H9 (cell line): ENCODE measurements around the gene TMEM41A. TPM values are rescaled to one million over a fixed set of nuclear protein-coding genes. Genes with fewer than 3 reads are reported as not detected.

Source experiments
- DNase-seq: peaks from one replicate; pipeline ENCODE4 v3.0.0-alpha.2; 2017
- H2AFZ ChIP-seq: one replicate; pipeline ENCODE4 v1.6.1; 2013; ENCODE audit warnings: mild to moderate bottlenecking, low read length, control low read depth, moderate library complexity
- H2AK5ac ChIP-seq: 2 replicates; pipeline ENCODE4 v1.6.1; 2013; ENCODE audit warnings: low read length, control low read depth, mixed read lengths; ENCODE audit not compliant: insufficient read length
- H2BK120ac ChIP-seq: one replicate; pipeline ENCODE4 v1.6.1; 2013; ENCODE audit warnings: low read depth, mild to moderate bottlenecking, low read length, control low read depth, inconsistent platforms; ENCODE audit not compliant: poor library complexity, severe bottlenecking
- H2BK12ac ChIP-seq: 2 replicates; pipeline ENCODE4 v1.6.1; 2013; ENCODE audit warnings: low read length, control low read depth, mixed read lengths, low read depth; ENCODE audit not compliant: insufficient read length
- H2BK15ac ChIP-seq: 2 replicates; pipeline ENCODE4 v1.6.1; 2013; ENCODE audit warnings: low read depth, low read length, control low read depth
- H2BK20ac ChIP-seq: one replicate; pipeline ENCODE4 v1.6.1; 2013; ENCODE audit warnings: low read depth, mild to moderate bottlenecking, low read length, control low read depth, inconsistent platforms; ENCODE audit not compliant: poor library complexity, severe bottlenecking
- H2BK5ac ChIP-seq: 2 replicates; pipeline ENCODE4 v1.6.1; 2013; ENCODE audit warnings: low read length, control low read depth, mixed read lengths; ENCODE audit not compliant: insufficient read length
- H3K14ac ChIP-seq: 2 replicates; pipeline ENCODE4 v1.6.1; 2013; ENCODE audit warnings: low read length, control low read depth; ENCODE audit not compliant: insufficient read depth
- H3K18ac ChIP-seq: 2 replicates; pipeline ENCODE4 v1.6.1; 2013; ENCODE audit warnings: low read depth, mild to moderate bottlenecking, mixed read lengths, low read length, control low read depth; ENCODE audit not compliant: insufficient read length
- H3K23ac ChIP-seq: 2 replicates; pipeline ENCODE4 v1.6.1; 2013; ENCODE audit warnings: low read length, control low read depth, mixed read lengths, low read depth; ENCODE audit not compliant: insufficient read length
- H3K23me2 ChIP-seq: 2 replicates; pipeline ENCODE4 v1.6.1; 2013; ENCODE audit warnings: low read depth, mild to moderate bottlenecking, mixed read lengths, low read length, control low read depth; ENCODE audit not compliant: insufficient read length, poor library complexity, severe bottlenecking
- H3K27ac ChIP-seq: 2 replicates; pipeline ENCODE4 v1.5.1; 2013; ENCODE audit warnings: low read length, control low read depth, mixed read lengths, low read depth; ENCODE audit not compliant: insufficient read length
- H3K27me3 ChIP-seq: 2 replicates; pipeline ENCODE4 v1.6.1; 2013; ENCODE audit warnings: low read length, control low read depth, inconsistent platforms; ENCODE audit not compliant: insufficient read depth
- H3K4ac ChIP-seq: 2 replicates; pipeline ENCODE4 v1.6.1; 2013; ENCODE audit warnings: low read depth, mild to moderate bottlenecking, control low read depth, inconsistent platforms, low read length, moderate library complexity
- H3K4me1 ChIP-seq: 2 replicates; pipeline ENCODE4 v1.6.1; 2013; ENCODE audit warnings: low read length, control low read depth, inconsistent platforms; ENCODE audit not compliant: insufficient read depth
- H3K4me2 ChIP-seq: 2 replicates; pipeline ENCODE4 v1.6.1; 2013; ENCODE audit warnings: low read length, control low read depth, mixed read lengths; ENCODE audit not compliant: insufficient read length, insufficient read depth
- H3K56ac ChIP-seq: 2 replicates; pipeline ENCODE4 v1.6.1; 2013; ENCODE audit warnings: low read depth, mild to moderate bottlenecking, mixed read lengths, low read length, control low read depth; ENCODE audit not compliant: insufficient read length
- H3K79me1 ChIP-seq: 2 replicates; pipeline ENCODE4 v1.6.1; 2013; ENCODE audit warnings: low read depth, mild to moderate bottlenecking, moderate library complexity, low read length, control low read depth, inconsistent platforms; ENCODE audit not compliant: insufficient read depth, poor library complexity, severe bottlenecking
- H3K79me2 ChIP-seq: 2 replicates; pipeline ENCODE4 v1.6.1; 2013; ENCODE audit warnings: low read length, control low read depth, inconsistent platforms; ENCODE audit not compliant: insufficient read depth
- H3K9ac ChIP-seq: 2 replicates; pipeline ENCODE4 v1.6.1; 2013; ENCODE audit warnings: low read length, control low read depth, mixed read lengths; ENCODE audit not compliant: insufficient read length; ENCODE audit errors: extremely low read depth
- H3K9me3 ChIP-seq: one replicate; pipeline ENCODE4 v1.6.1; 2013; ENCODE audit warnings: low read depth, low read length, inconsistent platforms; ENCODE audit not compliant: control insufficient read depth
- H3T11ph ChIP-seq: one replicate; pipeline ENCODE4 v1.6.1; 2013; ENCODE audit warnings: mild to moderate bottlenecking, low read length, control low read depth, inconsistent platforms
- H4K20me1 ChIP-seq: one replicate; pipeline ENCODE4 v1.6.1; 2013; ENCODE audit not compliant: control insufficient read depth, insufficient read length, insufficient read depth
- H4K5ac ChIP-seq: 2 replicates; pipeline ENCODE4 v1.6.1; 2013; ENCODE audit warnings: low read depth, mild to moderate bottlenecking, mixed read lengths, low read length, control low read depth; ENCODE audit not compliant: insufficient read length
- H4K8ac ChIP-seq: replicated peaks from 2 replicates; pipeline ENCODE4 v1.6.1; 2013; ENCODE audit warnings: low read length, control low read depth, mixed read lengths, low read depth; ENCODE audit not compliant: insufficient read length
- H4K91ac ChIP-seq: 2 replicates; pipeline ENCODE4 v1.6.1; 2013; ENCODE audit warnings: low read depth, mild to moderate bottlenecking, moderate library complexity, mixed read lengths, low read length, control low read depth; ENCODE audit not compliant: insufficient read length
- H3K27ac Mint-ChIP-seq, 3 experiments: 2 replicates in 2 of 3; 3 replicates in 1 of 3; pipeline ENCODE4 v1.8.0; 2020 to 2021; ENCODE audit warnings: mixed read lengths in 3 of 3, mild to moderate bottlenecking in 1 of 3, moderate library complexity in 1 of 3
- H3K27me3 Mint-ChIP-seq: 2 replicates; pipeline ENCODE4 v1.8.0; 2021; ENCODE audit warnings: low read depth, mild to moderate bottlenecking, moderate library complexity, mixed read lengths
- H3K36me3 Mint-ChIP-seq, 3 experiments: 2 replicates in 2 of 3; 3 replicates in 1 of 3; pipeline ENCODE4 v1.8.0; 2020 to 2021; ENCODE audit warnings: low read depth in 3 of 3, mixed read lengths in 3 of 3; ENCODE audit not compliant: insufficient read depth in 1 of 3
- H3K4me1 Mint-ChIP-seq, 2 experiments: 2 replicates each; pipeline ENCODE4 v1.8.0; 2020; ENCODE audit warnings: mixed read lengths in 2 of 2
- H3K4me3 Mint-ChIP-seq, 2 experiments: 2 replicates in 1 of 2; 3 replicates in 1 of 2; pipeline ENCODE4 v1.8.0; 2020 to 2021; ENCODE audit warnings: mild to moderate bottlenecking in 2 of 2, mixed read lengths in 2 of 2, moderate library complexity in 1 of 2
- H3K9me3 Mint-ChIP-seq, 2 experiments: 2 replicates in 1 of 2; 3 replicates in 1 of 2; pipeline ENCODE4 v1.8.0; 2020; ENCODE audit warnings: mild to moderate bottlenecking in 2 of 2, mixed read lengths in 2 of 2, moderate library complexity in 1 of 2
- CTCF ChIP-seq: fragments of 200-600 bp; sonication (generic); conservative IDR thresholded peaks from 3 replicates; pipeline ENCODE4 v1.8.0; 2021; ENCODE audit warnings: antibody characterized with exemption, mild to moderate bottlenecking
- WGBS: extraction: QIAGEN DNeasy Blood & Tissue Kit; methylation state at CpG from one replicate; pipeline ENCODE4 v1.1.7; 2013; ENCODE audit warnings: missing lambda C conversion rate, low lambda C conversion rate, mixed read lengths; ENCODE audit not compliant: insufficient read length; ENCODE audit errors: extremely low coverage; 5-methylcytosine and 5-hydroxymethylcytosine counted together
- total RNA-seq: library from RNA; stranded (reverse); gene quantifications from 2 replicates; pipeline ENCODE4 v1.2.1, GENCODE V29; 2021

TMEM41A gene
- total RNA-seq, 1 experiment from 2014 or later: 23.9 TPM

- Histone ChIP-seq H3K79me1 (no peaks in the 10 kb centered on the region), H2BK12ac (no peak overlapping the region), H2BK15ac (no peak overlapping the region), H3K56ac (no peak overlapping the region), H2AFZ (no peak overlapping the region), H3T11ph (no peak overlapping the region), H3K27me3 (no peaks in the 10 kb centered on the region), H3K9me3 (no peaks in the 10 kb centered on the region), H2BK20ac (no peak overlapping the region), H3K23me2 (no peaks in the 10 kb centered on the region), H3K23ac (no peak overlapping the region), H4K20me1 (no peaks in the 10 kb centered on the region), H3K27ac (no peak overlapping the region), H3K4me1 (no peaks in the 10 kb centered on the region), H3K4ac (no peak overlapping the region), H4K5ac (no peak overlapping the region), H3K4me2 (no peak overlapping the region), H4K8ac (no peak overlapping the region), H3K79me2 (no peaks in the 10 kb centered on the region), H3K14ac (no peak overlapping the region), H3K18ac (no peak overlapping the region), H2BK5ac (no peak overlapping the region), H2AK5ac (no peak overlapping the region), H2BK120ac (no peak overlapping the region), H3K9ac (no peak overlapping the region), H4K91ac (no peak overlapping the region)
- H3K4me1 Mint-ChIP-seq: peaks cover 3 to 5% of the 10 kb centered on the region in 2 experiments; a peak in 3 of 4 replicates
- H3K9me3 Mint-ChIP-seq: no peaks in the 10 kb centered on the region
- DNase-seq: no peak
- no peak overlapping the region for H3K4me3 Mint-ChIP-seq
- no peak for TF ChIP-seq CTCF
- no peaks in the 10 kb centered on the region for H3K36me3 Mint-ChIP-seq
- no CpG with 5 or more reads among the region's 7 CpGs for WGBS
- H3K27ac Mint-ChIP-seq: no peak overlapping the region
- no peaks in the 10 kb centered on the region; the same call in none of the 2 replicates for H3K27me3 Mint-ChIP-seq
These were observed 41.9 kb upstream of the TMEM41A start for GRCh38 chr3:185540695-185541094.
